ENCODE results near the gene C19orf81.

C19orf81 gene

DNA sequence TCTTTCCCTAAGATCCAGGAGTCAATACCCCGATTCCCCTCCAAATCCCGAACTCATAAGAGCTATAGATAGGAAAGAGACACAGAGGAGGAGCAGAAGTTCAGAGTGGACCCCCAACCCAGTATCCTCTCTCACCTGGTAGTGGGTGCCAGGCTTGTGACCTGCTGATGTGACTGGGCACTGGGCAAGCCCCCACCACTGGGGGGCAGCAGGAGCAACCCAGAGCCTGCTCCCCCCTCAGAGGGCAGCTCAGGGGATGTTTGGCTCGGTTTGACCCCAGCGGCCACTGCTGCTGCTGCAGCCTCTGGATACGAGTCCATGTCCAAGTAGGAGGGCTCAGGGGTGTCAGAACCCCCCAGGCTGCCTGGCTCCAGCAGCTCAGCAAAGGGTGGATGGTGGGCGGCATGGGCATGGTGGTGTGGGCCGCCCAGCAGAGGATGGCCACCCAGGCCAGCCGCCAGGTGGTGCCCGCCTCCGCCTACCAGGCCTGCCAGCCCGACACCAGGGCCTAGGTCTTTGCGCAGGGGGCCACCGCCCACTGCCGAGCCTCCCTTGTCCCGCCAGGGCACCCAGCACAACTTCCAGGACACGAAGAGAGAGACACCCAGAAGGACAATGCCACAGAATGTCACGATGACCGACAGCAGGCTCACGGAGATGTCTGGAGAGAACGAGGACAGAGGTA, 17.0 kb upstream of the C19orf81 start:
- no peak for DNase-seq

DNA sequence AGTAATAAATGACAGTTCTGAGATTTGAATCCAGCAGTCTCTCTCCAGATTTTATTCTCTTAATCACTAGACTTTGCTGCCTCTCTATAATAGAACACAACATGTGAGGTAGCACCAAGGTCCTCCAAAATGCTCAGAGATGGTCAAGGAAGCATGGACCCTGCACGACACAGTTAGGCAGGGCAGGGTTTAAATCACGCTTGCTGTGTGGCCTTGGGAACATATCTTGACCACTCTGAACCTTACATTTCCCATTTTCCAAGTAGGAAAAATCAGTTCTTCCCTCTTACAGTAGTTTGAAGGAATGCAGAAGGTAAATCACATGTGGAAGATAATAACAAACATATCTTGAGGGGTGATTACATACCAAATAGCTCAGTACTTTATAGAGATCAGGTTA, 15.9 kb upstream of the C19orf81 start:
- DNase-seq: no peak

DNA sequence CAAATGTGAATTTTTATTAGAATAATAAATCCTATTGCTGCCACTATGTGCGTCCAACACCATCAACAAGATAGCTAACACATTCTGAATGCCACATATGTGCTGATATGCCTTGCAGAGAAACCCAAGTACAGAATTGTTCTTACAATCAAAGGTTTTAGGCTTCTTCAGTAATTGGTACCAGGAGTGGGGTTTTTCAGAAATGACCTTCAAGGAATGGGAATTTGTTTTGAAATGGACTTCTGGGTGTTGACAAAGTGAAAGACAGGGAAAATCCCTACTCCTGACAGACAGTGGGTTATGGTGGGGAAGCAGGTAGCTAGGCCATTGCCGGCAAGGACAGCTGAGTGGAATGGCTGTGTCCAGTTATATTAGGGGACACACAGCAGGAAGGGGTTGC, 15.3 kb upstream of the C19orf81 start:
- no peak for DNase-seq

DNA sequence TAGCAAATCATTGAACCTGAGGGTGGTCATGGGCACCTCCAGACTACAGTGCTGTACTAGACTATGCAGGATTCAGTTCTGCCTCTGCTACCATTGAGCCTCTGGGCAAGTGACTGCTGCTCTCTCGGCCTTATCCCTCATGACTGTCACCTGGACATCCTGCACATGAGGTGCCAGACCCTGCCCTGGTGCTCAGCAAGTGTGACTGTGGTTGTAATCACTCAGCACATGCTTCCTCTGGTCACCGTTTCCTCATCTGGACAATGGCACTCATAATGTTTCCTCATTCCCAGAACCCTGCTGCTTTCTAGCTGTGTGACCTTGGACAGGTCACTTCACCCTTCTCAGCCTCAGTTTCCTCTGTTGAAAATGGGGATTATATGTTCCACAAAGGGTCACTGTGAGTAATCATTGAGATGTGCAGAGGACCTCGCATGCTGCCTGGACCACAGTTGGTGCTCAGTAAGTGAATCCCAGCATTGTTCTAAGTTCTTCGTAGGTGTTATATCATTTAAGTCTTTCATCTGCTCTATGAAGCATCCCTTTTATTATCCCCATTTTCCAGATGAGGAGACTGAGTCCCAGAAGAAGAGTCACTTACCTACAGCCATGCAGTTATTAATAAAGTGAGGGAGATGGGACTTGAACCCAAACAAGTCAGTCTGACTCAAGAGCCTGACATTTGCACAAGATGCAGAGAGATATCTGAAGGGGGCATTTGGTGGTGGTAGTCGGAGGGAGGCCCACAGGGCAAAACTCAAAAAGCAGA, 12.7 kb upstream of the C19orf81 start:
- no peak for DNase-seq

DNA sequence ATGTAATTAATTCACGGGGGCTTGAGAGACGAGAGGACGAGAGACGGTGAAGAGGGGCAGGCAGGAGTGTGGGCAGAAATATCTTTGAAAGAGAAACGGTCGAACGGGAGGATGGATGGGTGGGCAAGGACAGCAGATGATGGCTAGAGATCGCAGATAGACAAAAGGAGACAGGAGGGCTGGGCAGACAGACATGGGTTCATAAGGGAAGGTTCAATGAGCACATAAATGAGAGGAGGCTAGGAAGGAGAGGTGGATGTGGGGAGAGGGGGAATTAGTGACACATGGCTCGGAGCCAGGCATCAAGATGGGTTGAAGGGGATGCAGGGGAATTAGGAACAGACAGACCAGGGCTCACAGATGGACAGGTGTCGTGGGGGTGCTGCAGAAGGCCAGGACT, 10.6 kb upstream of the C19orf81 start:
- no peak for DNase-seq

DNA sequence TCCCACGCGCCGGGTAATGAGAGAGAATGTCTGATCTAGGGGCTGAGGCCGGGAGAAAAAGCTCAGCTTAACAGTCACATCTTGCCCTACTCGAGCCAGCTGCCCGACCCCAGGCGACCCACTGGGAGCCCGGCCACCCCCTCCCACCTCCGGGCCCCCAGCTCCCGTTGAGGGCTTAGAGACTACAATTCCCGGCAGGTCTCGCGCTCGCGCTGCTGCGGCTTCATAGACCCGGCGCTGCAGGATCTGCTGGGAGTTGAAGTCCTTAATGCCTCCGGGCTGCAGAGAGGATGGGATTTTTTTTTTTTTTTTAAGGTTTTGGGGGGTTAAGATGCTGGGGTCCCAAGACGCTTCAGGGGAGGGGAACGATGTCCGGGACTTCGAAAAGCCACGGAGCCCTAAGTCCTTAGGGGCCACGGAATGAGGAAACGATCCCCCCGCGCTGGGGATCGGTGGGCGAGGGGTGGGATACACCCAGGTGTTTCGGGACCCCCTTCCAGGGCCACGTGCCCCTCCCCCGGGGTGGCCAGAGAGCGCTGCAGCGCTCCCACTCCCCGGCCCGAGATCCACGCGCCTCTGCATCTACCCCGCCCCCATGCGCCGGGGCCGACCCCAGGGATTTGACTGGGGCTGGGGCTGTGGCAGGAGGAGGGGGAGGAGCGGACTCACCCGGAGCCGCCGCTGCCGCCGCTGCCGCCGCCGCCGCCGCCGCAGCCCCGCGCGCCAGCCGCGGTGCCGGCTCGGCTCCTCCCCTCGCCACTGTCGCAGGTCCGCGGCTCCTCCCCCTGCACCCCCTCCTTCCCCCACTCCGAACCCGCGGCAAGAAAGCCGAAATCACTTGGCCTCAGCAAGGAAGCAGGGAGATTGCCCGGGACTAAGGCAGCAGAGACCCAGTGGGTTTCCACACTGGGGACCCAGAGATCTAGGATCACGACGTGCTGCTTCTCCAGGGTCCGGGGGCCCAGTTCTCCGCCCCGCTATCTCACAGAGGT, 9.8 kb upstream of the C19orf81 start, which contains the start of gene SYT3:
Gene SYT3, minus strand, starts transcription at position 761 of the 992 bp plus-strand sequence. CDS start 2,470 bp downstream, outside the sequence.
- DNase-seq: no peak

DNA sequence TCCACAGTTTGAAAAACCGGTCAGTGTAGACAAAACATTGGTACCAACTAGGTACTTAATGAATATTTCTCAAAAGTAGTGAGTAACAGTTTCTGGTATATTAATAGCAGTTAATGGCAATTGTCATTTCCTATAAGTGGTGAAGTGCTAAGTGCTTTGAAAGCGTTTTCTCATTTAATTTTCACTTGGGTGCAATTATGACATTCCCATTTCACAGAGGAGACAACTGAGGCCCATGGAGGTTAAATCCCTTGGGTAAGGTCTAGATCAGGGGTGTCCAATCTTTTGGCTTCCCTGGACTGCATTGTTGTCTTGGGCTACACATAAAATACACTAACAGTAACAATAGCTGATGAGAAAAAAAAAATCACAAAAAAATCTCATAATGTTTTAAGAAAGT, 8.9 kb upstream of the C19orf81 start:
- DNase-seq: no peak

DNA sequence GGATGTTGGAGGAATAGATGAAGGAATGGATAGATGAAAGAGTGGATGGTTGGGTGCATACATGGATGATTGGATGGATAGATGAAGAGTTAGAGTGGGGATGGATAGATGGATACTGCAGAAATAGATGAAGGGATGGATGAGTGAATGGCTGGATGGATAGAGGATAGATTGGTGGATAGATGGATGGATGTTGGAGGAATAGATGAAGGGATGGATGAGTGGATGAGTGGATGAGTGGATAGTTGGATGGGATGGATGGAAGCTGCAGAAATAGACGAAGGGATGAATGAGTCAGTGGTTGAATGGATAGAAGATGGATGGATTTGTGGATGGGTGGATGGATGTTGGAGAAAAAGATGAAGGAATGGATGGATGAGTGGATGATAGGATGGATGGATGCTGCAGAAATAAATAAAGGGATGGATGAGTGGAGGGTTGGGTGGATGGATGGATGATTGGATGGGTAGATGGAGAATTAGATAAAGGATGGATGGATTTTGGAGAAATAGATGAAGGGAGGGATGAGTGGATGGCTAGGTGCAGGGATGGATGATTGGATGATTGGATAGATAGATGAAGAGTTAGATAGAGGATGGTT, 4.8 kb upstream of the C19orf81 start:
- no peak for DNase-seq

DNA sequence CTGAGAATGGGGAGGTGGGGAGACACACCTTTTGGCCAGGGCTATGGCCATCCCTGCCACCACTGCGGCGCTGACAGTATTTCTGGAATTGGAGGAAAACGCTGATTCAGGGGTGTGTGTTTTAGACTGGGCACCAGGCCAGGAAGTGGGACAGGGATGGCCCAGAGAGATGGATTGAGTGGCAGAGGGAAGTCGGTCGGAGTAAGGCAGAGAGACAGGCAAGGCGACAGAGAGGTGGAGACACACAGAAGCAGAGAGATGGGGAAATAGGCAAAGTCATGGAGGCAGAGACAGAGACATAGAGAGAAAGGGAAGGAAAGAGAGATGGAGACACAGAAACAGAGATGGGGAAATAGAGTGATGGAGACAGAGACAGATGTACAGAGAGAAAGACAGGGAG, 4.1 kb upstream of the C19orf81 start:
- DNase-seq: no peak

DNA sequence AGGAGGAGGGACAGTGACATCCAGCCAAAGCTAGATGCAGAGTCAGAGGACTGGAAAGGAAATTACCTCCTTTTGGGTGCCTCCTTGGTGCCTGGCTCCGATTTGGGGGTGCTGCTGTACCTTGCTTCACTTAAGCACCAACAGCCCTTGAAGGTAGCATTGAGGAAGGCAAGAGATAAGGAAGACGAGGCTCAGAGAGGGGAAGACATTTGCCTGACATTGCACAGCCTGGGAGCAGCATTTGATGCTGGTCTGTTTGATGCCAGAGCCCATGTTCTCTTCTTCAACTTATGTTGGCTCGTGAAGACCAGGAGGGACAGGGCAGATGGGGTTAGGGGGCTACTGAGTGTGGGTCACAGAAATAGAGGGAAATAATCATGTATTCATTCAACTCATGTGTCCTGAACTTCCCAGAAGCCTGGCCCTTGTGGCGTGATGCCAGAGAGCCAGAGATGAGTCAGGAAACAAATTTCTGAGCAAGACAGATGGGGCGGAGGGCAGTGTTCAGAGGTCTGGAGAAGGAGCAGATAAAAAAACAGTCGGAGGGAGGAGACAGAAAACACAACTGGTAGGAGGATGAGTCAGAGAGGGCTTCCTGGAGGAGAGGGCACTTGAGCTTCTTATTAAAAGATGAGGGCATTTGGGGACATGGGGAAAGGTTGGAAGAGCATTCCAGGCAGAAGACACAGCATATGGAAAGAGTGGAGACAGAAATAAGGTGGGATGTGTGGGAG, 3.0 kb upstream of the C19orf81 start:
- DNase-seq: peak; percentile 44

DNA sequence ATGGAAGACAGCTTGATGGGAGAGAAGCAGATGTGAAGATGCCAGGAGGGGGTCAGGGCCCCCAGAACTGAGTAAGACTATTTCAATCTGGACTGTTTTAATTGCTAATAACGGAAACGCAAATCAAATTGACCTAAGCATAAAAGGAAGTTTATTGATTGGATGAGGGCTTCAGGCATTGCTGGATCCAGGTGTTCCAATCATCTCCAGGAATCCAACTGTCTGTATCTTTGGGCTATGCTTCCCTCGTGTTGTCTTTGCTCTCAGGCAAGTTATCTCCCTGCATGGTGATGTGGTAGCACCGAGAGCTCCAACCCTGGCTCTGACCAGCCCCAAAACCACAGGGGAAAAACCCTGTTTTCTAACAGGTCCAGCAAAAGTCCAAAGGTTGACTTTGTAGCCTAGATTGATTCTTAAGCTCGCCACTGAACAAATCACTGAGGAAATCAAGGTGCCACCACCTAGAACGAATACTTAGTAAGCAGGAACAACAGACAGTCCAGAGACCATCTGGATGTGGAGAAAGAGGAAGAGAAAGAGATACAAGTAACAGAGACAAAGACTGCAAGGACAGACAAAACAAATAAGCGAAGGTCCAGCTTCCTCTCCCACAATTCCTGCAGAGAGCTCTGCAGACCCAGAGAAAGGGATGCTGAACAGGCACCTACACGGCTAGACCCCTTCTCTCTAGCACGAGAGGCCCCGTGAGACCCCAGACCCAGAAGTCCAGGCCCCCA, 1.2 kb upstream of the C19orf81 start:
- DNase-seq: peak; percentile 72

DNA sequence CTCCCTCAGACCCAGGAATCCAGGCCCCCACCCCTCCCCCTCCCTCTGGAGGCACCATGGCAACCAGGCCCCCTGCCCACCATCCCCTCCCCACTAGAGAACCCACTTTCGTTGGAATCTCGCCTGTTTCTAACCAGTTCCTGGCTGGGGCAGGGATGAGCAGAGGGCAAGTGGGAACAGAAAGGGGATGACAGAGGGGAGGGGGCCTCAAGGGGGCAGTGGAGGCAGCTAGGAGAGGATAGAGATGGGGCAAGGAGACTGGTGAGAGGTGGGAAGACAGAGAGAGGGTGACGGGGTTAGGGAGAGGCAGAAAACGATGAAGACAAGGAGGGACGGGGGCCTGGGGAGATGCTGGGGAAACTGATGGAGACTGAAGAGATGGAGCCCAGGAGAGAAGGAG, 586 bp upstream of the C19orf81 start:
- DNase-seq: no peak

DNA sequence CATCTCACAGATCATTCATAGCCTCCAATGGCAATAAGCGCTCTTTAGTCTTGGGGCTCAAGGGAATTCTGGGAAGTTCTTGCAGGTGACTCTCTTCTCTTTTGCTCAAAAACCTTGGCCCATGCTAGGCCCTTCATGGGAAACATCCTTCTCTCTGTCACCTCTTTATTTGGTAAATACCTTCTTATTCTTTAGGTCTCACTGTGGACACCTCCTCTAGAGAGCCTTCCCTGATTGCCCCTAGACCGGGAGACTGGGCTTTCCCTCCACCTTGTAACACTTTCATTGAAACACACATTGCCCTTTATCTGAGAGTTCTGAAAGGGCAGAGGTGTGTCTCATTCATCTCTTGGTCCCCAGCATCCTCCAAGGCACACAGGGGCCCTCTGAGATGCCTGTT, 1.9 kb downstream of the C19orf81 start:
- no peak for DNase-seq

DNA sequence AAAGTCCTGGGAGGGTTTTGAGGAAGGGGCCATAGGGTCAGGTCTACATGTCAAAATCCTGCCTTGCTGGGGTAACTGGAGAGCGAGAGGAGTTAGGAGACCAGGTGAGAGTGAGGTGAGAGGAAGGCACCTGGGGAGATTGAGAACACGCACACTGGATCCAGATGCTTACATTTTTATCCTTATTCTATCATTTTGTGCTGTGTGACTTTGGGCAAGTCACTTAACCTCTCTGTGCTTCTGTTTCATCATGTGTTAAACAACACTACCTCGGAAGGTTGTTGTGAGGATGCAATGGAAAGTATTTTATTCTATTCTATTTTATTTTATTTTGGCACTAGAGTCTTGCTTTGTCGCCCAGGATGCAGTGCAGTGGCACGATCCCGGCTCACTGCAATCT, 3.5 kb downstream of the C19orf81 start:
- no peak for DNase-seq

DNA sequence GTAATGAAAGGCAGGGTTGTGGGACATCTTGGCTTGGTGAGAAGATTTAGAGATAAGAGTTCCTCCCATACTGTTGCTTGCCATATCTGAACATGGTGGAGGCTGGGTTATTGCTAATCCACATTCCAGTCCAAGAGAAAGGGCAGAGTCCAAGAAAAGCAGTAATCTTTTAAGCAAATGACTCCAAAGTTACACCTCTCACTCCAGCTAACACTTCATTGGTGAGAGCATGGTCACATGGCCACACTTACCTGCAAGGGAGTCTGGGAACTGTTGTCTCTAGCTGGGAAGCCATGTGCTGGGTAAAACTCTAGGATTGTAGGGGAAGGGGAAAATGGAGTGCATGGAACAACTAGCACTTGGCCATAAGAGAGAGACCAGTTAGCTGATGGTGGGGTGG, 5.6 kb downstream of the C19orf81 start:
- DNase-seq: no peak

DNA sequence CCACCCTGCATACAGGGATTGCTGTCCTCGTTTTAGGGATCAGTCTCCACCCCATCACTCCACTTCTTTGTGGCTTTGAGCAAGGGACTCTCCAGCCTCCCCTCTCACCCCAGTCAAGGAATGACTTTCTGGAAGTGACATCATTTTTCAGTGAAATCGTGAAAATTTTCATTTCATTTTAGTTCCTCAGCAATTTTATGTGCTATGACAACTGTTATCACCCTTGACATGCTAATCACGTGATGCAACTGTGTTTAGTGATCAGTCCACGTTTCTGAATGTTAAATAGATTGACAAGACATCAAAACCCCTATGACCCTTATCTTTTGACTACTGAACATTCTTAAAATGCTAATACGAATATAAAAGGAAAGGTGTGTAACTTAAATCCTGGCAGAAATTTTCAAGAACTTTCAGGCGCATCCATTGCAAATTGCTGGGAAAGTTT, 8.0 kb downstream of the C19orf81 start:
- no peak for DNase-seq

DNA sequence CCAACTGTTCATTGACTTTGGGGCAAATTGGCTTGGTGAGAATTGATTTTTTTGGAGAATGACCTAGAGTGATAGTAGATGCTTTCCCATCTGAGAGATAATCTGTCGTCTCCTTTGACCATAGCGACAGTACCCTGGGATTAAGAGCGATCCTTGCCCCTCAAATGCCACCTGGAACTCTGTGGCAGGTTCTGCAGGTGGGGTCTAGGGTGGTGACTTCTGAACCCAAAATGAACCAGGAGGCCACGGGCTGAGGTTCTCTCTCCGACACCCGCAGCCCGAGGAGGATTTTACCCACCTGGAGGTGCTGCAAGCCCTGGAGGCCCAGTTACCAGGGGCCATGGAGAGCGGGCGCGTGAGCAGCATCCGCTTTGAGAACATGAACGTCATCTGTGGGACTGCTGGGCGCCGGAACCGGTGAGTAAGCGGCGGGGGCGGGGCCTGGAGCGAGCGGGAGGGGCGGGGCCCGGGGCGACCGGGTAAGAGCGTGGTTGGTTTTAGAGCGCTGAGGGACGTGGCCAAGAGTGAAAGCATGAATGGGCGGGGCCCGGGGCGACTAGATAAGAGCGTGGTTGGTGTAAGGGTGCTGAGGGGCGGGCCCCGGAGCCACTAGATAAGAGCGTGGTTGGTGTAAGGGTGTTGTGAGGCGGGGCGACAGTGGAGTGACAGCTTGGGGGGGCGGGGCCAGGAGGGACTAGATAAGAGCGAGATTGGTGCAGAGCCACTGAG, 8.6 kb downstream of the C19orf81 start:
- DNase-seq: peak; percentile 100

DNA sequence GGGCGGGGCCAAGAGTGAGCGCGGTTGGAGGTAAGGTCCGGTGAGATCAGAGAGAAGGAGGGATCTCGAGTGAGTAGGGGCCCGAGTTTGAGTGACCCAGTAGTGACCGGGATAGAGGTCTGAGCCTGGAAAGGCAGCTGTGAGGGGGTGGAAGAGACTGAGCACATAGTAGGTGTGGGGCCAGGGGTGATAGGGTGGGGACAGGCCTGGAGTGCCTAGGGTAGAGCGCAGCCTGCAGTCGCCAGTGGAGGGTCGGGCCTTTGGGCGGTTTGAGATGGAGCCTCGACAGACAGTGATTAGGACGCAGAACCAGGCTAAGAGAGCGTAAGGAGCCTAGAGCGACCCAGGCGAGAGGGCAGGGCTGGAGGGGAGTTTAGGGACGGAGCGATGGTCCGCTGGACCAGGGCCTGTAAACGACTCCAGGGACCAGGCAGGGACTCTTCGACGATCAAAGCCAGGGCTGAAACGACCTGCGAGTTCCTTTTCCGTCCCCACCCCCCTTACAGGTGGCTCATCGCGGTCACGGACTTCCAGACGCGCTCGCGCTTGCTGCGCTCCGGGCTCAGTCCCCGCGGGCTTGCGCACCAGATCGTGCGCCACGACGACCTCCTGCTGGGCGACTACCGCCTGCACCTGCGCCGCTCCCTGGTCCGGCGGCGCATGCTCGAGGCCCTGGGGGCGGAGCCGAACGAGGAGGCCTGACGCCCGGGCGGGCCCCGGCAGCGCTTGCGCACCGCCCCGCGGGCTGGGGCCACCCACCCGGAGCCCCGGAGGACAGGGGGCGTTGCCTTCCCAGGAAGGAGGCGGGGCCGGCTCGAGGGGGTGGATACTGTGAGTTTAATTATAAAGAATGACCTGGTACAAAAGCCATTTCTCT, 9.4 kb downstream of the C19orf81 start:
- DNase-seq: peak; percentile 93

DNA sequence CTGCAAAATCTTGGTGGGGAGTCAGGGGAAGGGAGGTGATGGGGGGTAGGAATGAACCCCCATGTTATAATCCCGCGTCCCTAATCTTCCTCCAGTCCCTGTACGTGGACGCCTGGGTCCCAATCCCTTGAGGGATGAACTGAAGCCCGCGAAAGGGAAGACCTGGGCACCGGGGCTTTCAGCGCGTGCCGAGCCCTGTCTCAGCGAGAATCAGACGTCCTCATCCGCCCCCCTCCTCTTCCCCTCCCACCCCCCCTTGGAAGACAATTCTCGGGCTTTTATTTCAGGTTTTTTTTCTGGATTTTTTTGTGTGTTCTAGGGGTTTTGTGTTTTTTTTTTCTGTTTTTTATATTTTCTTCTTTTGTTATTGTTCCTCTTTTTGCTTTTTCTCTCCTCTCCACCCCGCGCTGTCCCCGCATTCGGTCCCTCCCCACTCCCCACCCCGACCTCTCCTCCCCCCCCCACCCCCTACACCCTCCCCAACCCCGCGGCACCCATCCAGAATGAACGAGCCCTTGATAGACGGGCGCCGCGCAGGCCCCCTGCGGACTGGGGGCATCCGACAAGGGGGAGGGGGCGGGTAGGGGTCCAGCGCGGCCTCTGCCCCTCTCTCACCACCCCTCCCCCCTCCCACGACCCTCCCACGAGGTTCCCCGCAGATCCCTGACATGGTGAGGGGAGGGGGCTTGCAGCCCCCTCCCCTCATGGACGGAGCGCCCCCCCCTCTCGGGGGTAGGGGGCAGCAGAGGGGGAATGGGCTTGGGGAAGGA, 10.3 kb downstream of the C19orf81 start:
- no peak for DNase-seq

Measured in MV-4-11 (cell line).